NCI-H510A treated with DMSO at 0.1 percent for 48 hours (cell line): ENCODE data around the gene PRR12.
A peak's percentile ranks its signal among the peaks of the same experiment; 100 is the strongest.

Source experiments
- DNase-seq: peaks from one replicate; lab custom pipeline; 2025; lab: John Stamatoyannopoulos, UW

PRR12 gene

GRCh38 chr19:49590971-49591730, at the start of gene PRR12:
PRR12 (plus strand) TSS chr19:49591182; CDS start chr19:49591655, 473 bp downstream.
- DNase-seq: peak; percentile 72

DNA sequence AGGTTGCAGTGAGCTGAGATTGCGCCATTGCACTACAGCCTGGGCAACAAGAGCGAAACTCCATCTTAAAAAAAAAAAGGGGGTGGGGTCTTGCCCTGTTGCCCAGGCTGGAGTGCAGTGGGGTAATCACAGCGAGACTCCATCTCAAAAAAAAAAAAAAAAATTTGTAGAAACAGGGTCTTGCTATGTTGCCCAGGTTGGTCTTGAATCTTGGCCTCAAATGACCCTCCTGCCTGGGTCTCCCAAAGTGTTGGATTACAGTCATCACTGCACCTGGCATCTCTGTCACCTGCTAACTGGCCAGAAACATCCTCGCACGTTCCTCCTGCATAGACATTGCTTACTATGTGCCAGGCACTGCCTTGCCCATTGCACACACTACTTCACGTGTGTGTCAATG, 49.1 kb upstream of the PRR12 start:
- DNase-seq: no peak

DNA sequence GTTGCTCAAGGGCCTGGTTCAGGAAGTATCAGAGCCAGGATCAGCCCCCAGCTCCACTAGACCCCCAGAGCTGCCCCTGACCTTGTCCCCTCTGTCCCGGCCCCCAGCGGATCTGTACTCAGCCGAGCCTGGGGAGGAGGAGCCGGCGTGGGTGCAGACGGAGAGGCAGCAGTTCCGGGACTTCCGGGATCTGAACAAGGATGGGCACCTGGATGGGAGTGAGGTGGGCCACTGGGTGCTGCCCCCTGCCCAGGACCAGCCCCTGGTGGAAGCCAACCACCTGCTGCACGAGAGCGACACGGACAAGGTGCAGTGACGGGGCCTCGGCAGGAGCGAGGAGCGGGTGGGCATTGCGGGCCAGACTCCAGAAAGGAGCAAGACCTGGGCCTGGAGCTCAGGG, 48.5 kb upstream of the PRR12 start:
- no peak for DNase-seq

GRCh38 chr19:49543032-49543431, 48.0 kb upstream of the PRR12 start:
- no peak for DNase-seq

GRCh38 chr19:49544154-49544553, 46.8 kb upstream of the PRR12 start:
- no peak for DNase-seq

- peak; percentile 96 for DNase-seq
Measured at GRCh38 chr19:49546825-49547565, 44.0 kb upstream of the PRR12 start.

- DNase-seq: no peak
Measured at GRCh38 chr19:49549045-49549444, 41.9 kb upstream of the PRR12 start.

- DNase-seq: no peak
Measured at GRCh38 chr19:49551531-49551930, 39.5 kb upstream of the PRR12 start.

DNA sequence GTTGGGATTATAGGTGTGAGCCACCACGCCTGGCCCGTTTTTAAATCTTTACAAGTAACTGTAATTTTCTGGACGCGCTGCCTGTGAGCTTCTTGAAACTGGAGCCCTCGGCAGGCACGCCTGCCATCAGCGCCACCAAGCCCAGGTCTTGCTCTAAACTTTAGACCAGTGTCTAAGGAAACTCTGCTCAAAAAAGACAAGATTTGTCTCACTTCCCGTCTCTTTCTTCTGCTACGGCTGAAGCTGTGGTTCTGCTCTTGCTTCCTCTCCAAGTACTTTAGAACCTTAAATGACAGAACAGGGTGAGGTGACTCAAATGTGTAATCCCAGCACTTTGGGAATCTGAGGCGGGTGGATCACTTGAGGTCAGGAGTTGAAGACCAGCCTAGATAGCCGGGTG, 38.2 kb upstream of the PRR12 start:
- no peak for DNase-seq

GRCh38 chr19:49553451-49554271, 37.3 kb upstream of the PRR12 start:
- no peak for DNase-seq

GRCh38 chr19:49554701-49555181, 36.2 kb upstream of the PRR12 start:
- no peak for DNase-seq

- no peak for DNase-seq
Measured at GRCh38 chr19:49555600-49556411, 35.2 kb upstream of the PRR12 start.

DNA sequence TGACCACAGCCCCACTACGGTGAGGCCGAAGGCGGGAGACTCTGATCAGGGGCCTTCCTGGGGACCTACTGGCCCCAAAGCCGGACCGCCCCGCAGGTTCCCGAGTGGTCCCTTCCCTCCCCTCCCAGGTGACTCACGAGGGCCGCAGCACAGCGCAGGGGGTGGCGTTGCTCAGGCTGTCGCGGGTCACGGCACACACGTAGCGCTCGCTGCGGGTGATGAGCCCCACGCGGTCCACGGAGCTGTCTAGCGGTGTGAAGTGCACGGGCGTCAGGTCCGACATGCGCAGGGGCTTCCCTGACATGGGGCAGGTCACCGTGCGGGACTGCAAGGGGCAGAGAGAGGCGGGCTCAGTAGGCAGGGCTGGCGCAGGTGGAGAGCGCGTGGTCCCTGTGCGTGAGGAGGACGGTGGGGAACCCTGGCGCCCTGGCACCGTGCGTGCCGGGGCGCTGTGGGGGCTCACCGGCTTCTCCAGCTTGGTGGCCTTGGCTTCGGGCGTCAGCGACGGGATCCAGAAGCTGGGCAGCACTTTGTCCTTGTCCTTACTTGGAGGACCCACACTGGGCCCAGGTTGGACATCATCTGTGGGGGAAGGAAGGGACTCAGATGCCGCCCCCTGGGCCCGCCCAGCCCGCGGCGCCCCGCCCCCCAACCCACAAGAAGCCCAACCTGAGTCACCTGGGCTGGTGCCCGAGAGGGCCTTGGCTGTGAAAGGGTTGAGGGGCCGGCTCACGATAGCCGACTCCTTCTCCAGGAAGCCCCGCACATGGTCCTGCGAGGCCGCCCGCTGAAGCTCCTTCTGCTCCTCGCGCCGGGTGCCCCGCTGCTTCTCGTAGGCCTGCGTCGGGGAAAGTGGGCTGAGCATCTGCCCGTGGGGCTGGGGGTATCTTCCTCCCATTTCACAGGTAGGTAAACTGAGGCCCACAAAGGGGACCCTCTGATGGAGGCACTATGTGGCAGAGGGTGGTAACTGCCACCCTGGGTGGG, 34.3 kb upstream of the PRR12 start:
- DNase-seq: no peak

DNA sequence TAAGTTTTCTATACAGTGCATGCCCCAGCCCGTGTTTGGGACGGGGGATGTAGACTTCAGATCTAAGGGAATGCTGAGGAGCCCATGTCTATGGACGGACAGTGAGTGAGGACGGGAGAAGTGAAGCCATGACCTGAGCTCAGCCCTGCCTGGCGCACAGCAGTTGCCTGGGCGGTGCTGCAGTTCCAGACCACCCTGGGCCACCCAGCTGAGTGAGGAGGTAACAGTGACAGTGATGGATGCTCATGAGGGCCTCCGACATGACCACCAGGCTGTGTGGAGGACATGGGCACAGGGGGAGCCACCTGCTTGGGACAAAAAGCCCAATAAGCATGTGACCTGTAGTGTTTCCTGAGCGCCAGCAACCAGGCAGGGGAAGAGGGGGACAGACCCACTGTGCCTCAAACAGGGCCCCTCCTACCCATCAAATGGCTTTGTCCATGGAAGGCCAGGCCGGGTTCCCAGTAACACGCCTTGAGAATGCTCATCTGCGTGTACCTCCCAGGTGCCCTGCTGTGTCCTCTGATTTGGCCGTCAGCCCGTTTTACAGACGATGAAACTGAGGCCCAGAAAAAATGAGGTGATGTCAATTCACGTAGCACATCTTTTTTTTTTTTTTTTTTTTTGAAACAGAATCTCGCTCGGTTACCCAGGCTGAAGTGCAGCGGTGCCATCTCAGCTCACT, 33.2 kb upstream of the PRR12 start:
- DNase-seq: no peak

DNA sequence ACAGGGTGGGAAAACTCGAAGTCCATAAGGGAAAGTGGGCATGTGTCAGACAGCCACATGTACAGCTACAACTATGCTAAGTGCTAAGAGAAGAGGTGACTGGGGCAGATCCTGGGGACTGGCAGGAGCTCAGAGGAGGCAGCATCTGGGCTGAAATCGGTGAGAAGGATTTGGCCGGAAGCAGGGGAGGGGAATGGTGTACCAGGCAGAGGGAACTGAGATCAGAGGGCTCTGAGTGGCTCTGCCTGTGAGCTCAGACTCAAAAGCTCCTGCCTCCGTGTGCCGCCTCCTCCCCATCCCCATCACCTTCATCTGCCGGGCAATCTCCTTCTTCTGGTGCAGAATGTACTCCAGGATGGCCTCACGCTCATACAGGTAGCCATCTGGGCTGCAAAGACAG, 32.4 kb upstream of the PRR12 start:
- DNase-seq: no peak

GRCh38 chr19:49559443-49559842, 31.5 kb upstream of the PRR12 start:
- no peak for DNase-seq

DNA sequence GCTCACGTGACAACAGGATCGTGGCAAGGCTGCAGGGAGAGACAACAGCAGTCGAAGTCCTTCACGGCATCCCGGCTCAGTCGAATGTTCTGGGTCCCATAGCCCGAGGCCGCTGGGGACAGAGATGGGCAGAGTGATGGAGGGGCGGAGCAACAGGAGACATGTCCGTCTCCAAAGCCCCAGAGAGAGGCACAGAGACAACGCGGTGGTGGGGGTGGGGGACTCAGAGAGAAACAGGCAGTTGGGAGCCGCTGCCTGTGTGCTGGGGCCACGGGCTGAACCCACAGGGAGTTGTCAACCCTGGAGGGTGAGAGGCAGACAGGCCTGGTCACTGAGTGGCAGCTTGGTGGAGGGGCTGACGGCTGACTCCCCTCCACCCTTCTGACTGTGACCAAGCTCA, 31.1 kb upstream of the PRR12 start:
- no peak for DNase-seq

GRCh38 chr19:49560358-49560900, 30.6 kb upstream of the PRR12 start:
- no peak for DNase-seq

DNA sequence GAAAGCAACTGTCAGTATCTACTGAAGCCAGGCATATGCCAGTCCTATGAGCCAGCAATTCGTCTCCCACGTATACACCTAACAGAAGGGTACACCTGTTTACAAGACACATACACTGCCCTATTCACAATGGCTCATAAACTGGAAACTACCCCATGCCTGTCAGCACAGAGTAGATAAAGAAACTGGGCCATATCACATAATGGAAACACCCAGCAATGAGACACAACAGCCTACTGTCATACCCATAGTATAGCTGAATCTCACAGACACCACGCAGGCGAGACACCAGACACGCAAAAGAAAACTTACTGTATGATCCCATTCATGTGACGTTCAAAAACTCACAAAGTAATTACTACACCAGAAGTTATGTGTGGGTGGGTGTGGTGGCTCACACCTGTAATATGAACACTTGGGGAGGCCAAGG, 26.4 kb upstream of the PRR12 start:
- DNase-seq: no peak
